ENCODE measurements around the gene C2orf68. TPM values are rescaled to one million over a fixed set of nuclear protein-coding genes. Genes with fewer than 3 reads are reported as not detected.

The C2orf68 gene
- total and polyA plus RNA-seq, 2 of the 13 experiments (the other 11 are each of a cell fraction or from before 2014, with no cell fraction given): 47.1 to 77.4 TPM

- TF ChIP-seq SNAPC5 (CRISPR knock-in tag; IDR thresholded peaks at IDR 0.05; ENCODE audit: borderline replicate concordance) (no peak), BHLHE40 (IDR thresholded peaks at IDR 0.05; ENCODE audit: low read length) (0 out of 2 replicates have a peak, but pooled peaks have one; percentile 21), CAMTA2 (CRISPR knock-in tag; IDR thresholded peaks at IDR 0.05; ENCODE audit: borderline replicate concordance) (peak; percentile 97), ZNF776 (CRISPR knock-in tag; IDR thresholded peaks at IDR 0.05) (peak; percentile 95), EHMT2 (IDR thresholded peaks at IDR 0.05; ENCODE audit: borderline replicate concordance, low read depth, low read length) (no peak), SRSF9 (IDR thresholded peaks at IDR 0.05; ENCODE audit: borderline replicate concordance, insufficient read depth, low read depth, low read length, poor library complexity, severe bottlenecking) (no peak), ZNF282 (IDR thresholded peaks at IDR 0.05; ENCODE audit: partially characterized antibody) (no peak), ZNF10 (CRISPR knock-in tag; IDR thresholded peaks at IDR 0.05; ENCODE audit: borderline replicate concordance, low read depth) (no peak), ZC3H4 (CRISPR knock-in tag; IDR thresholded peaks at IDR 0.05; ENCODE audit: borderline replicate concordance) (no peak), NR1H2 (CRISPR knock-in tag; IDR thresholded peaks at IDR 0.05; ENCODE audit: borderline replicate concordance, low read depth) (no peak), ATRX (CRISPR knock-in tag; IDR thresholded peaks at IDR 0.05; ENCODE audit: borderline replicate concordance) (no peak), PAXIP1 (CRISPR knock-in tag; conservative IDR thresholded peaks at IDR 0.05) (peak; percentile 92), ZNF552 (CRISPR knock-in tag; IDR thresholded peaks at IDR 0.05; ENCODE audit: borderline replicate concordance) (0 out of 2 replicates have a peak, but pooled peaks have one; percentile 33), FOXO1 (CRISPR knock-in tag; IDR thresholded peaks at IDR 0.05) (peak; percentile 58; the same call in 1 of the 2 replicates), NCOA2 (CRISPR knock-in tag; IDR thresholded peaks at IDR 0.05) (peak; percentile 57; the same call in 1 of the 2 replicates), ZFX (CRISPR knock-in tag; IDR thresholded peaks at IDR 0.05; ENCODE audit: low read depth) (peak; percentile 93), ZSCAN29 (CRISPR knock-in tag; conservative IDR thresholded peaks at IDR 0.05) (no peak; the same call in 1 of the 2 replicates), ZFP36L2 (CRISPR knock-in tag; IDR thresholded peaks at IDR 0.05) (no peak), LCORL (IDR thresholded peaks at IDR 0.05) (no peak), LCORL (CRISPR knock-in tag; IDR thresholded peaks at IDR 0.05) (0 out of 2 replicates have a peak, but pooled peaks have one; percentile 44), BATF2 (CRISPR knock-in tag; IDR thresholded peaks at IDR 0.05) (no peak), ZNF354B (CRISPR knock-in tag; IDR thresholded peaks at IDR 0.05) (peak; percentile 60; the same call in 1 of the 2 replicates), ZNF276 (CRISPR knock-in tag; IDR thresholded peaks at IDR 0.05; ENCODE audit: low read depth) (0 out of 2 replicates have a peak, but pooled peaks have one; percentile 95), CREM (IDR thresholded peaks at IDR 0.05) (no peak), CREM (CRISPR knock-in tag; IDR thresholded peaks at IDR 0.05) (no peak), BRCA1 (CRISPR knock-in tag; IDR thresholded peaks at IDR 0.05) (no peak)
These were observed 27.5 kb downstream of the C2orf68 start, which contains the start of gene VAMP5 (continued) for GRCh38 chr2:85584354-85584856.
